ENCODE measurements around the gene LMO7. TPM values are rescaled to one million over a fixed set of nuclear protein-coding genes. Genes with fewer than 3 reads are reported as not detected.

The LMO7 gene
- total and polyA plus RNA-seq, 2 of the 4 experiments (the other 2 are of a cell fraction), result 266 to 367 TPM

DNA sequence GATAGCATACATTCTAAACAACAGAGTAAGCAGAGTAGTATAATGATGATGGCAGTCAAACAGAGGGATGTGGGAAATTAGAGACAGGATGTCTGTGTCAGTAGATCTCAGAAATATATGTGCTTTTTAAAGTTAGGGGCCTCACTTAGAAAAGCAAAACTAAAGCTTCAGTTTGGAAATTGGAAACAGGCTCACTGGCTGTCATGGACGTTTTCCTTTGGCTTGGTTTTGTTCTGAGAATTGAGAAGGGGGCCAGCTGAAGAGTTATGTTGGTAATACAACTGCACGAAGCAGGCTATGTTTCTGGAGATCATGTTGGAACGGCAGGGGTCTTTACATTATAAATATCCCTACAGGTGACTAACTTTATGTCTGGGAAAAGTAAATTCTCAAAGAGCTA, 261.3 kb downstream of the LMO7 start:
- Histone ChIP-seq H3K36me3 (ENCODE audit: control insufficient read depth, insufficient read depth, low read length) (no peaks in the 10 kb centered on the region), H4K20me1 (ENCODE audit: insufficient read depth, low read length) (no peaks in the 10 kb centered on the region), H2AFZ (replicated peaks; ENCODE audit: low read length, poor library complexity) (no peak overlapping the region), H2AK9ac (replicated peaks; ENCODE audit: low read depth, low read length, poor library complexity) (no peak overlapping the region), H3K56ac (ENCODE audit: extremely low read depth, insufficient read depth, low read length) (no peak overlapping the region), H3K14ac (replicated peaks; ENCODE audit: low read depth, low read length) (no peak overlapping the region), H2BK20ac (ENCODE audit: low read depth, low read length) (no peak overlapping the region), H2AK5ac (ENCODE audit: low read depth, low read length) (no peak overlapping the region), H2BK5ac (ENCODE audit: low read depth, low read length, poor library complexity, severe bottlenecking) (no peak overlapping the region), H2BK120ac (ENCODE audit: low read depth, low read length) (no peak overlapping the region), H3K79me1 (ENCODE audit: low read depth in 1 of 2, low read length in 2 of 2) (no peaks in the 10 kb centered on the region), H3K9me3 (ENCODE audit: control insufficient read depth, insufficient read depth, low read length) (no peaks in the 10 kb centered on the region), H3K18ac (ENCODE audit: low read depth, low read length) (no peak overlapping the region), H3K9ac (ENCODE audit: low read depth, low read length) (no peak overlapping the region), H3K4me2 (ENCODE audit: low read depth, low read length) (no peak overlapping the region), H3K4me1 (ENCODE audit: control insufficient read depth, insufficient read depth, low read length) (no peaks in the 10 kb centered on the region), H4K5ac (ENCODE audit: low read depth, low read length) (no peak overlapping the region), H3K27ac (ENCODE audit: insufficient read depth, low read length) (no peak overlapping the region), H4K8ac (ENCODE audit: low read depth in 2 of 2, low read length in 2 of 2) (no peak overlapping the region), H3K27me3 (ENCODE audit: control insufficient read depth, insufficient read depth, low read length) (peaks cover 2% of the 10 kb centered on the region), H3K23ac (ENCODE audit: low read depth, low read length) (no peak overlapping the region), H2BK15ac (ENCODE audit: low read depth, low read length) (no peak overlapping the region), H3K9me1 (ENCODE audit: insufficient read depth, low read length) (no peaks in the 10 kb centered on the region), H4K91ac (ENCODE audit: insufficient read depth, low read depth, low read length) (no peak overlapping the region), H3K4me3 (ENCODE audit: insufficient read depth, low read depth, low read length) (no peak overlapping the region), H3K4ac (ENCODE audit: low read depth, low read length) (no peak overlapping the region)
- in situ Hi-C loops (cut with MboI; ENCODE audit: low sequenced_read_pairs), result no loop called here
- no CpG with 5 or more reads among the region's 3 CpGs for WGBS, 2 experiments (ENCODE audit: extremely low coverage in 2 of 2, insufficient read length in 1 of 2)
- ATAC-seq (ENCODE audit: low read depth) (no peak), DNase-seq (no peak)
- TF ChIP-seq MAZ (IDR thresholded peaks at IDR 0.05; ENCODE audit: borderline replicate concordance, low read depth, low read length) (no peak), SMC3 (IDR thresholded peaks at IDR 0.05; ENCODE audit: low read depth, low read length) (no peak), CEBPB (IDR thresholded peaks at IDR 0.05; ENCODE audit: low read depth, low read length) (no peak), RCOR1 (IDR thresholded peaks at IDR 0.05; ENCODE audit: insufficient replicate concordance, low read length) (no peak), RFX5 (IDR thresholded peaks at IDR 0.05; ENCODE audit: low read depth, low read length) (no peak), FOS (IDR thresholded peaks at IDR 0.05; ENCODE audit: low read depth, low read length) (no peak), CHD1 (IDR thresholded peaks at IDR 0.05; ENCODE audit: low read depth, low read length) (no peak)
- TF ChIP-seq, protein P1, sequence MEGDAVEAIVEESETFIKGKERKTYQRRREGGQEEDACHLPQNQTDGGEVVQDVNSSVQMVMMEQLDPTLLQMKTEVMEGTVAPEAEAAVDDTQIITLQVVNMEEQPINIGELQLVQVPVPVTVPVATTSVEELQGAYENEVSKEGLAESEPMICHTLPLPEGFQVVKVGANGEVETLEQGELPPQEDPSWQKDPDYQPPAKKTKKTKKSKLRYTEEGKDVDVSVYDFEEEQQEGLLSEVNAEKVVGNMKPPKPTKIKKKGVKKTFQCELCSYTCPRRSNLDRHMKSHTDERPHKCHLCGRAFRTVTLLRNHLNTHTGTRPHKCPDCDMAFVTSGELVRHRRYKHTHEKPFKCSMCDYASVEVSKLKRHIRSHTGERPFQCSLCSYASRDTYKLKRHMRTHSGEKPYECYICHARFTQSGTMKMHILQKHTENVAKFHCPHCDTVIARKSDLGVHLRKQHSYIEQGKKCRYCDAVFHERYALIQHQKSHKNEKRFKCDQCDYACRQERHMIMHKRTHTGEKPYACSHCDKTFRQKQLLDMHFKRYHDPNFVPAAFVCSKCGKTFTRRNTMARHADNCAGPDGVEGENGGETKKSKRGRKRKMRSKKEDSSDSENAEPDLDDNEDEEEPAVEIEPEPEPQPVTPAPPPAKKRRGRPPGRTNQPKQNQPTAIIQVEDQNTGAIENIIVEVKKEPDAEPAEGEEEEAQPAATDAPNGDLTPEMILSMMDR (conservative IDR thresholded peaks at IDR 0.05; ENCODE audit: low read depth, low read length), result no peak
- TF ChIP-seq, protein P2, sequence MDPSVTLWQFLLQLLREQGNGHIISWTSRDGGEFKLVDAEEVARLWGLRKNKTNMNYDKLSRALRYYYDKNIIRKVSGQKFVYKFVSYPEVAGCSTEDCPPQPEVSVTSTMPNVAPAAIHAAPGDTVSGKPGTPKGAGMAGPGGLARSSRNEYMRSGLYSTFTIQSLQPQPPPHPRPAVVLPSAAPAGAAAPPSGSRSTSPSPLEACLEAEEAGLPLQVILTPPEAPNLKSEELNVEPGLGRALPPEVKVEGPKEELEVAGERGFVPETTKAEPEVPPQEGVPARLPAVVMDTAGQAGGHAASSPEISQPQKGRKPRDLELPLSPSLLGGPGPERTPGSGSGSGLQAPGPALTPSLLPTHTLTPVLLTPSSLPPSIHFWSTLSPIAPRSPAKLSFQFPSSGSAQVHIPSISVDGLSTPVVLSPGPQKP (IDR thresholded peaks at IDR 0.05; ENCODE audit: borderline replicate concordance, low read depth, low read length), result no peak
- TF ChIP-seq, protein P3, sequence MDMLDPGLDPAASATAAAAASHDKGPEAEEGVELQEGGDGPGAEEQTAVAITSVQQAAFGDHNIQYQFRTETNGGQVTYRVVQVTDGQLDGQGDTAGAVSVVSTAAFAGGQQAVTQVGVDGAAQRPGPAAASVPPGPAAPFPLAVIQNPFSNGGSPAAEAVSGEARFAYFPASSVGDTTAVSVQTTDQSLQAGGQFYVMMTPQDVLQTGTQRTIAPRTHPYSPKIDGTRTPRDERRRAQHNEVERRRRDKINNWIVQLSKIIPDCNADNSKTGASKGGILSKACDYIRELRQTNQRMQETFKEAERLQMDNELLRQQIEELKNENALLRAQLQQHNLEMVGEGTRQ (IDR thresholded peaks at IDR 0.05; ENCODE audit: low read depth, low read length), result no peak
- intact Hi-C loops (cut with micrococcal nuclease), result no loop called here
- BruUV-seq (replicated peaks), result no TSS peak
- dilution Hi-C loops (cut with HindIII; ENCODE audit: low sequenced_read_pairs, unreplicated experiment), result no loop called here
- ChIA-PET CTCF (interaction anchor here (1.2 kb wide), 1 partner anchor 21 kb away, joined by 3 read pairs; no protein-coding TSS in a partner anchor), POLR2A (ENCODE audit: unreplicated experiment) (no interaction called here)
